ENCODE data around the gene HCN4.
"Not testable (repeated sequence)": the region's sequence is repeated elsewhere in the genome, so short reads cannot be mapped to it uniquely, and the experiment has no call there.

The HCN4 gene

GRCh38 chr15:73368301-73369136 lies at the start of gene HCN4:
Gene HCN4, minus strand, starts transcription at chr15:73368958. Its CDS starts 688 bp downstream, at chr15:73368270.
- TF ChIP-seq EZH2phosphoT487 (IDR thresholded peaks at IDR 0.05; ENCODE audit: borderline replicate concordance) (no peak), CTCF (conservative IDR thresholded peaks at IDR 0.05; ENCODE audit: low read length) (no peak)
- Histone ChIP-seq H3K27me3 (ENCODE audit: insufficient read depth, low read length, poor library complexity, severe bottlenecking) (no peaks in the 10 kb centered on the region), H3K9me2 (replicated peaks; ENCODE audit: low read depth, low read length) (no peaks in the 10 kb centered on the region), H3K4me3 (ENCODE audit: low read length, poor library complexity, severe bottlenecking) (no peak within 1 kb of the TSS), H3K4me1 (ENCODE audit: insufficient read depth, low read length, poor library complexity, severe bottlenecking) (no peaks in the 10 kb centered on the region), H3K4me2 (ENCODE audit: low read depth, low read length, poor library complexity, severe bottlenecking) (no peak within 1 kb of the TSS), H3K9ac (ENCODE audit: low read depth, low read length, poor library complexity, severe bottlenecking) (no peak within 1 kb of the TSS), H3F3A (ENCODE audit: low read depth) (no peaks in the 10 kb centered on the region), H3K79me2 (ENCODE audit: insufficient read depth, low read length) (no peaks in the 10 kb centered on the region), H3K36me3 (ENCODE audit: insufficient read depth, low read length) (no peaks in the 10 kb centered on the region), H3K9me3 (ENCODE audit: insufficient read depth, low read depth, low read length) (no peaks in the 10 kb centered on the region), H2AFZ (ENCODE audit: low read length) (no peak within 1 kb of the TSS), H4K20me1 (ENCODE audit: insufficient read depth, low read length, poor library complexity, severe bottlenecking) (no peaks in the 10 kb centered on the region)

GRCh38 chr15:73414876-73415275 lies 46.1 kb upstream of the HCN4 start:
- Histone ChIP-seq H3K36me3 (ENCODE audit: insufficient read depth, low read length) (no peaks in the 10 kb centered on the region), H2AFZ (ENCODE audit: low read length) (no peak overlapping the region), H3K4me1 (ENCODE audit: insufficient read depth, low read length, poor library complexity, severe bottlenecking) (no peaks in the 10 kb centered on the region), H3K9me3 (ENCODE audit: insufficient read depth, low read depth, low read length) (no peaks in the 10 kb centered on the region), H3K9ac (ENCODE audit: low read depth, low read length, poor library complexity, severe bottlenecking) (no peak overlapping the region), H3K9me2 (replicated peaks; ENCODE audit: low read depth, low read length) (no peaks in the 10 kb centered on the region), H3K4me3 (ENCODE audit: low read length, poor library complexity, severe bottlenecking) (no peak overlapping the region), H4K20me1 (ENCODE audit: insufficient read depth, low read length, poor library complexity, severe bottlenecking) (no peaks in the 10 kb centered on the region), H3K27me3 (ENCODE audit: insufficient read depth, low read length, poor library complexity, severe bottlenecking) (no peaks in the 10 kb centered on the region), H3K4me2 (ENCODE audit: low read depth, low read length, poor library complexity, severe bottlenecking) (no peak overlapping the region), H3K79me2 (ENCODE audit: insufficient read depth, low read length) (no peaks in the 10 kb centered on the region), H3F3A (ENCODE audit: low read depth) (no peaks in the 10 kb centered on the region)
- TF ChIP-seq CTCF (conservative IDR thresholded peaks at IDR 0.05; ENCODE audit: low read length) (no peak), EZH2phosphoT487 (IDR thresholded peaks at IDR 0.05; ENCODE audit: borderline replicate concordance) (no peak)

GRCh38 chr15:73403171-73403570 lies 34.4 kb upstream of the HCN4 start:
- no peak overlapping the region for H3K4me2 ChIP-seq (ENCODE audit: low read depth, low read length, poor library complexity, severe bottlenecking)
- H3K9me3 ChIP-seq (ENCODE audit: insufficient read depth, low read depth, low read length) = no peaks in the 10 kb centered on the region
- H3K36me3 ChIP-seq (ENCODE audit: insufficient read depth, low read length) = no peaks in the 10 kb centered on the region
- H3K4me1 ChIP-seq (ENCODE audit: insufficient read depth, low read length, poor library complexity, severe bottlenecking) = no peaks in the 10 kb centered on the region
- H3K9me2 ChIP-seq (replicated peaks; ENCODE audit: low read depth, low read length) = no peaks in the 10 kb centered on the region
- no peak overlapping the region for H3K4me3 ChIP-seq (ENCODE audit: low read length, poor library complexity, severe bottlenecking)
- H4K20me1 ChIP-seq (ENCODE audit: insufficient read depth, low read length, poor library complexity, severe bottlenecking) = no peaks in the 10 kb centered on the region
- H3K9ac ChIP-seq (ENCODE audit: low read depth, low read length, poor library complexity, severe bottlenecking) = no peak overlapping the region
- no peaks in the 10 kb centered on the region for H3K79me2 ChIP-seq (ENCODE audit: insufficient read depth, low read length)
- H3F3A ChIP-seq (ENCODE audit: low read depth) = no peaks in the 10 kb centered on the region; the same call in 1 of the 2 replicates
- TF ChIP-seq EZH2phosphoT487 (IDR thresholded peaks at IDR 0.05; ENCODE audit: borderline replicate concordance) (no peak), CTCF (conservative IDR thresholded peaks at IDR 0.05; ENCODE audit: low read length) (no peak)
- no peaks in the 10 kb centered on the region for H3K27me3 ChIP-seq (ENCODE audit: insufficient read depth, low read length, poor library complexity, severe bottlenecking)
- no peak overlapping the region for H2AFZ ChIP-seq (ENCODE audit: low read length)

- not testable (repeated sequence) for H3K36me3 ChIP-seq (ENCODE audit: insufficient read depth, low read length); H3K27me3 ChIP-seq (ENCODE audit: insufficient read depth, low read length, poor library complexity, severe bottlenecking); H3K79me2 ChIP-seq (ENCODE audit: insufficient read depth, low read length); H3K9me2 ChIP-seq (replicated peaks; ENCODE audit: low read depth, low read length); H2AFZ ChIP-seq (ENCODE audit: low read length); H3K9me3 ChIP-seq (ENCODE audit: insufficient read depth, low read depth, low read length); H3K4me1 ChIP-seq (ENCODE audit: insufficient read depth, low read length, poor library complexity, severe bottlenecking); H3K4me3 ChIP-seq (ENCODE audit: low read length, poor library complexity, severe bottlenecking); H3F3A ChIP-seq (ENCODE audit: low read depth); H3K4me2 ChIP-seq (ENCODE audit: low read depth, low read length, poor library complexity, severe bottlenecking); H3K9ac ChIP-seq (ENCODE audit: low read depth, low read length, poor library complexity, severe bottlenecking); H4K20me1 ChIP-seq (ENCODE audit: insufficient read depth, low read length, poor library complexity, severe bottlenecking)
These were observed 31.5 kb upstream of the HCN4 start for GRCh38 chr15:73400222-73400621.

All from Loucy (cell line).